ENCODE data around the gene TRAK1. TPM values are rescaled to one million over a fixed set of nuclear protein-coding genes. Genes with fewer than 3 reads are reported as not detected.

Gene TRAK1
- total and polyA plus RNA-seq, 2 donors (not counting 1 experiment from before 2014, with no cell fraction given): 71.3 to 129 TPM

DNA sequence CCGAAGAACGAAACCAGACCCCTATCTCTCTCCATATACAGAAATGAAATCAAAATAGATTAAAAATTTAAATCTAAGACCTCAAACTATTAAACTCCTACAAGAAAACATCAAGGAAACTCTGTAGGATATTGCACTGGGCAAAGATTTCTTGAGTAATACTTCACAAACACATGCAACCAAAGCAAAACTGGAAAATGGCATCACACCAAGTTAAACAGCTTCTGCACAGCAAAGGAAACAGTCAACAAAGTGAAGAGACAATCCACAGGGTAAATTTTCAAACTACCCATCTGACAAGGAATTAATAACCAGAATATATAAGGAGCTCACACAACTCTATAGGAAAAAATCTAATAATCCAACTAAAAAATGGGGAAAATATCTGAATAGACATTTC is 145.5 kb downstream of the TRAK1 start:
- H3K27ac ChIP-seq (ENCODE audit: low read length in 2 of 2): no peak overlapping the region
- Mint-ChIP-seq H3K27me3 (peaks cover 26% of the 10 kb centered on the region), H3K27ac (no peak overlapping the region), H3K4me3 (no peak overlapping the region), H3K4me1 (no peaks in the 10 kb centered on the region), H3K9me3 (ENCODE audit: insufficient read depth) (peaks cover 8% of the 10 kb centered on the region)
- H3K9ac ChIP-seq (ENCODE audit: low read length): no peak overlapping the region
- DNase-seq (no peak), ATAC-seq (ENCODE audit: low read depth) (no peak)
- H3K4me1 ChIP-seq (ENCODE audit: control insufficient read depth in 2 of 2, insufficient read depth in 2 of 2, low read length in 2 of 2): no peaks in the 10 kb centered on the region
- H4K20me1 ChIP-seq (ENCODE audit: control insufficient read depth, insufficient read depth, low read length, poor library complexity, severe bottlenecking): no peaks in the 10 kb centered on the region
- H3K4me2 ChIP-seq (replicated peaks; ENCODE audit: low read depth, low read length, poor library complexity, severe bottlenecking): no peak overlapping the region
- no CpG with 5 or more reads among the region's 2 CpGs for WGBS (ENCODE audit: insufficient coverage)
- H3K9me3 ChIP-seq (ENCODE audit: control extremely low read depth in 1 of 3, control insufficient read depth in 2 of 3, insufficient read depth in 1 of 3, low read length in 2 of 3): peaks cover 4 to 14% (median 12%) of the 10 kb centered on the region in 3 donors
- H3K27me3 ChIP-seq (replicated peaks in 1 of 4; ENCODE audit: control extremely low read depth in 1 of 4, control insufficient read depth in 3 of 4, insufficient read depth in 4 of 4, low read length in 3 of 4): peaks cover 0 to 12% (median 5%) of the 10 kb centered on the region in 4 experiments
- ChIA-PET CTCF (no interaction called here), POLR2A (no interaction called here)
- no peak overlapping the region for H3K4me3 ChIP-seq (ENCODE audit: control extremely low read depth in 1 of 5, extremely low read depth in 1 of 5, insufficient read depth in 1 of 5, low read depth in 2 of 5, low read length in 4 of 5)
- intact Hi-C loops (cut with micrococcal nuclease): no loop called here
- H3K36me3 ChIP-seq (replicated peaks in 1 of 2; ENCODE audit: control extremely low read depth in 1 of 2, control insufficient read depth in 1 of 2, extremely low read depth in 1 of 2, insufficient read depth in 2 of 2, low read length in 1 of 2): no peaks in the 10 kb centered on the region
- TF ChIP-seq CTCF (IDR thresholded peaks at IDR 0.05) (no peak), EZH2 (IDR thresholded peaks at IDR 0.05; ENCODE audit: borderline replicate concordance, insufficient read depth, low read depth, low read length, poor library complexity, severe bottlenecking) (no peak)
- no peaks in the 10 kb centered on the region for H3K79me2 ChIP-seq (ENCODE audit: control insufficient read depth, insufficient read depth, low read length)
- H2AFZ ChIP-seq (ENCODE audit: insufficient read depth, low read depth, low read length, poor library complexity, severe bottlenecking): no peak overlapping the region

DNA sequence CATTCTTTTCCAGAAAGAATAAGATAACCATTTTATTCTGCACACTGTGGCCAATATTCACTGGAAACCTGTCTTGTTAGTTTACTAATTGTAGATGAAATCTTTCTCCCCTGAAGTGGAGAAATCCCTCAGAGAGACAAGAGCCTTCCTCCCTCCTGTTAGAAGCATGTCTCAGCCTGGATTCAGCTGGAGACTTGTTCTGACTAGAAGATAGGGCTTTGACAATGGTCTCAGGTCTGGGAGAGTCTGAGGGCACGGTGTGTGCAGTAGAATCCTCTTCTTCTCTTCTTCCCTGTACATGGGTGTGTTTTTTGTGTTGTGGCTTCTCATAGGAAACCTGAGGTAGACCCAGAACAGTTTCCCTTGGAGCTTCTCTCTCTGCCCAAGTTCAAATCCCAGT is 154.9 kb downstream of the TRAK1 start:
- Mint-ChIP-seq H3K27ac (no peak overlapping the region), H3K27me3 (peaks cover 22% of the 10 kb centered on the region), H3K9me3 (ENCODE audit: insufficient read depth) (no peaks in the 10 kb centered on the region), H3K4me1 (peaks cover 7% of the 10 kb centered on the region), H3K4me3 (no peak overlapping the region)
- no peaks in the 10 kb centered on the region for H4K20me1 ChIP-seq (ENCODE audit: control insufficient read depth, insufficient read depth, low read length, poor library complexity, severe bottlenecking)
- H3K4me3 ChIP-seq (ENCODE audit: control extremely low read depth in 1 of 5, extremely low read depth in 1 of 5, insufficient read depth in 1 of 5, low read depth in 2 of 5, low read length in 4 of 5): no peak overlapping the region
- intact Hi-C loops (cut with micrococcal nuclease): no loop called here
- no CpG with 5 or more reads among the region's 1 CpG for WGBS (ENCODE audit: insufficient coverage)
- H3K36me3 ChIP-seq (replicated peaks in 1 of 2; ENCODE audit: control extremely low read depth in 1 of 2, control insufficient read depth in 1 of 2, extremely low read depth in 1 of 2, insufficient read depth in 2 of 2, low read length in 1 of 2): no peaks in the 10 kb centered on the region
- H3K27ac ChIP-seq (ENCODE audit: low read length in 2 of 2): no peak overlapping the region
- H3K4me2 ChIP-seq (replicated peaks; ENCODE audit: low read depth, low read length, poor library complexity, severe bottlenecking): no peak overlapping the region
- CTCF ChIA-PET: interaction anchor here (1.3 to 3.5 kb wide), 3 partner anchors 198 to 300 kb away, joined by 4 to 28 read pairs (median 10); no protein-coding TSS in a partner anchor
- DNase-seq: no peak
- H3K9ac ChIP-seq (ENCODE audit: low read length): no peak overlapping the region
- H2AFZ ChIP-seq (ENCODE audit: insufficient read depth, low read depth, low read length, poor library complexity, severe bottlenecking): no peak overlapping the region
- POLR2A ChIA-PET: no interaction called here
- peaks cover 0 to 8% (median 0%) of the 10 kb centered on the region in 4 experiments for H3K27me3 ChIP-seq (replicated peaks in 1 of 4; ENCODE audit: control extremely low read depth in 1 of 4, control insufficient read depth in 3 of 4, insufficient read depth in 4 of 4, low read length in 3 of 4)
- no peaks in the 10 kb centered on the region for H3K79me2 ChIP-seq (ENCODE audit: control insufficient read depth, insufficient read depth, low read length)
- H3K9me3 ChIP-seq (ENCODE audit: control extremely low read depth in 1 of 3, control insufficient read depth in 2 of 3, insufficient read depth in 1 of 3, low read length in 2 of 3): no peaks in the 10 kb centered on the region
- TF ChIP-seq EZH2 (IDR thresholded peaks at IDR 0.05; ENCODE audit: borderline replicate concordance, insufficient read depth, low read depth, low read length, poor library complexity, severe bottlenecking): no peak
- TF ChIP-seq CTCF (IDR thresholded peaks at IDR 0.05): no peak
- peaks cover 4 to 6% of the 10 kb centered on the region in 2 donors for H3K4me1 ChIP-seq (ENCODE audit: control insufficient read depth in 2 of 2, insufficient read depth in 2 of 2, low read length in 2 of 2)
- no peak for ATAC-seq (ENCODE audit: low read depth)

All from B cell (primary cell).